ENCODE data around the gene PHB1.
"Not testable (repeated sequence)": the region's sequence is repeated elsewhere in the genome, so short reads cannot be mapped to it uniquely, and the experiment has no call there.

PHB1 gene

GRCh38 chr17:49381033-49381432 lies 33.6 kb downstream of the PHB1 start:
- no peak for DNase-seq (ENCODE audit: low spot score)

GRCh38 chr17:49379926-49380325 lies 34.8 kb downstream of the PHB1 start:
- no peak for DNase-seq (ENCODE audit: low spot score)

- DNase-seq (ENCODE audit: low spot score): no peak
Observed at GRCh38 chr17:49378311-49378710, 36.4 kb downstream of the PHB1 start.

GRCh38 chr17:49375544-49375943 lies 39.1 kb downstream of the PHB1 start:
- no peak for DNase-seq (ENCODE audit: low spot score)

- no peak for DNase-seq (ENCODE audit: low spot score)
Observed at GRCh38 chr17:49373115-49373514, 41.6 kb downstream of the PHB1 start.

GRCh38 chr17:49372425-49372824 lies 42.3 kb downstream of the PHB1 start:
- DNase-seq (ENCODE audit: low spot score): no peak

- DNase-seq (ENCODE audit: low spot score): no peak
Observed at GRCh38 chr17:49370971-49371834, 43.5 kb downstream of the PHB1 start.

- DNase-seq (ENCODE audit: low spot score): no peak
Observed at GRCh38 chr17:49369760-49370159, 44.9 kb downstream of the PHB1 start.

GRCh38 chr17:49369089-49369488 lies 45.6 kb downstream of the PHB1 start:
- no peak for DNase-seq (ENCODE audit: low spot score)

GRCh38 chr17:49365667-49366066 lies 49.0 kb downstream of the PHB1 start:
- peak; percentile 25 for DNase-seq (ENCODE audit: low spot score)

GRCh38 chr17:49365126-49365525 lies 49.6 kb downstream of the PHB1 start:
- not testable (repeated sequence) for DNase-seq (ENCODE audit: low spot score)

GRCh38 chr17:49364119-49364518 lies 50.6 kb downstream of the PHB1 start:
- DNase-seq (ENCODE audit: low spot score): no peak

- no peak for DNase-seq (ENCODE audit: low spot score)
Observed at GRCh38 chr17:49363251-49363650, 51.4 kb downstream of the PHB1 start.

GRCh38 chr17:49362723-49363117 lies 52.0 kb downstream of the PHB1 start:
- DNase-seq (ENCODE audit: low spot score): no peak

- DNase-seq (ENCODE audit: low spot score): peak; percentile 99
Observed at GRCh38 chr17:49361902-49362722, 52.6 kb downstream of the PHB1 start, which contains the start of gene ZNF652. TSS of gene ZNF652 (minus strand) at chr17:49362250. CDS start at chr17:49317725, 44,525 bp downstream.

GRCh38 chr17:49361129-49361901 lies 53.4 kb downstream of the PHB1 start:
- DNase-seq (ENCODE audit: low spot score): peak; percentile 36

GRCh38 chr17:49360796-49361128 lies 53.9 kb downstream of the PHB1 start:
- DNase-seq (ENCODE audit: low spot score): peak; percentile 32

GRCh38 chr17:49359990-49360795 lies 54.5 kb downstream of the PHB1 start:
- no peak for DNase-seq (ENCODE audit: low spot score)

- DNase-seq (ENCODE audit: low spot score): no peak
Observed at GRCh38 chr17:49358641-49359247, 55.9 kb downstream of the PHB1 start.

GRCh38 chr17:49357516-49357915 lies 57.2 kb downstream of the PHB1 start:
- no peak for DNase-seq (ENCODE audit: low spot score)

- DNase-seq (ENCODE audit: low spot score): no peak
Observed at GRCh38 chr17:49356320-49356719, 58.4 kb downstream of the PHB1 start.
